ENCODE measurements around the gene TMPRSS11F.
"Not testable (repeated sequence)": the region's sequence is repeated elsewhere in the genome, so short reads cannot be mapped to it uniquely, and the experiment has no call there.

The TMPRSS11F gene

GRCh38 chr4:68129793-68130192 lies at the start of gene TMPRSS11F:
Gene TMPRSS11F (minus strand): TSS chr4:68129869. CDS start chr4:68129820, 49 bp downstream.
- DNase-seq (ENCODE audit: low read depth in 1 of 2, low spot score in 1 of 2): no peak

DNA sequence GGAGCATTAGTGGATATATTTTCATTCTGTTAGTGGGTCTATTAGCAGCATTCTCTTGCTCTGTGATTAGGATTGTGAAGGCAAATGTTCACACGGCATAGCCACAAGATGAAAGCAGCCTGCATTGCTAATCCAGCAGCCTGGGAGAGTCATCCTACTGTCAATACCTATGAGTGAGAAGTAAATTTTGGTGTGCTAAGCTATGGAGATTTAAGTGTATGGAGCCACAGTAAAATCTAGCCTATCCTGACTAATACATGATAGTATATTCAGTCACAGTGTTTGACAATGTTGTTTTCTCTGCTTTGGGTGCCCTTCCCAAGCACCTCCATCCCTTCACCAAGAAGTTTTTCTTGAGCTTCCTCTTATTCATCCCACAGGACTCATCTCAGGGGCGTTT lies 47.2 kb upstream of the TMPRSS11F start:
- no peak for DNase-seq (ENCODE audit: low read depth in 1 of 2, low spot score in 1 of 2)

DNA sequence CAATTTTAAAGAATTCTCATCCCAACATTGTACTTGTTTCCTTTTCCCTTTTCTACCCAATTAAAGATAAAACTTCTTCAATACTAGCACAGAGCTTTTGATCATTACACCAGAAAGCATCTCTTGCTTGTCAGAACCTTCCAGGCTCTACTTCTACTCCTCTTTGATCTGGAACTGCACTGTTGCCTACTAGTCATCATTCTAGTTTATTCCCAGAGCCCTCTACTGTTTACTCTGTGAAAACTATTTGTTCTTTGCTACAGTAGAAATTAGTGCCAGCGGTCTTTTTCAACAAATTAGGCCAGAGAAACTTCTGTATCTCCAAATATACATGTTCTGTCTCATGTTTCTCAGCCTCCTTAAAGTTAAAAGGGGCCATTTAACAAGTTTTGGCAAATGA lies 46.8 kb upstream of the TMPRSS11F start:
- DNase-seq (ENCODE audit: low read depth in 1 of 2, low spot score in 1 of 2): no peak

GRCh38 chr4:68175562-68176155 lies 46.0 kb upstream of the TMPRSS11F start:
- DNase-seq (ENCODE audit: low read depth in 1 of 2, low spot score in 1 of 2): no peak

DNA sequence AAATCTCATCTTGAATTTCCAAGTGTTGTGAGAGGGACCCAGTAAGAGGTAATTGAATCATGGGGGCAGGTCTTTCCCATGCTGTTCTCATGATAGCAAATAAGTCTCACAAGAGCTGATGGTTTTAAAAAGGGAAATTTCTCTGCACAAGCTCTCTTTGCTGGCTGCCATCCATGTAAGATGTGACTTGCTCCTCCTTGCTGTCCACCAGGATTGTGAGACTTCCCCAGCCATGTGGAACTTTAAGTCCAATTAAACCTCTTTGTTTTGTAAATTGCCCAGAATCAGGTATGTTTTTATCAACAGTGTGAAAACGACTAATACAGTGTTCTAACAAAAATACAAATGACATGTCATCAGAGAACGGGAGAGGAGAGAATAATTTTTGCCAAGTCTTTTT lies 44.7 kb upstream of the TMPRSS11F start:
- not testable (repeated sequence) for DNase-seq (ENCODE audit: low read depth in 1 of 2, low spot score in 1 of 2)

- not testable (repeated sequence) for DNase-seq (ENCODE audit: low read depth in 1 of 2, low spot score in 1 of 2)
These were observed 42.5 kb upstream of the TMPRSS11F start for GRCh38 chr4:68172147-68172546.

- no peak for DNase-seq (ENCODE audit: low read depth in 1 of 2, low spot score in 1 of 2)
These were observed 38.0 kb upstream of the TMPRSS11F start for GRCh38 chr4:68167706-68168105.

DNA sequence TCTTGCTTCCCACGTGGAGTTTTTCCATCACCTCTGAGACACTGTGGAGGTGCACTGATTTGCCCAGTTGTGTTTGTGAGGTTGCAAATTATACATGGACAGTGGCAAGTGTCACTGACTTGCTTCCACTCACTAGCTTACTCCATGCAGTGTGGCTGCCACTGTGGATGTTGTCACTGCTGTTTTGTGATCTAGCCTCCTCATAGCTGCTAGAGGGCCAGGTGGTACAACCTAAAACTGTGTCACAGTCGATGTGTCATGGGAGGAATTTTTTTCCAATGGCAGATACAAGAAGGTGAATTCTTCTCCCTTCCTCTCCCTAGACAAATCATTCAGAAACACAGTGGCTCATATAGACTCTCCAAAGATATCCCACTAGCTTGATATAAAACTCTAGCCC lies 37.5 kb upstream of the TMPRSS11F start:
- DNase-seq (ENCODE audit: low read depth in 1 of 2, low spot score in 1 of 2): no peak

- no peak for DNase-seq (ENCODE audit: low read depth in 1 of 2, low spot score in 1 of 2)
These were observed 34.1 kb upstream of the TMPRSS11F start for GRCh38 chr4:68163754-68164153.

- no peak for DNase-seq (ENCODE audit: low read depth in 1 of 2, low spot score in 1 of 2)
These were observed 32.5 kb upstream of the TMPRSS11F start for GRCh38 chr4:68162196-68162595.

DNA sequence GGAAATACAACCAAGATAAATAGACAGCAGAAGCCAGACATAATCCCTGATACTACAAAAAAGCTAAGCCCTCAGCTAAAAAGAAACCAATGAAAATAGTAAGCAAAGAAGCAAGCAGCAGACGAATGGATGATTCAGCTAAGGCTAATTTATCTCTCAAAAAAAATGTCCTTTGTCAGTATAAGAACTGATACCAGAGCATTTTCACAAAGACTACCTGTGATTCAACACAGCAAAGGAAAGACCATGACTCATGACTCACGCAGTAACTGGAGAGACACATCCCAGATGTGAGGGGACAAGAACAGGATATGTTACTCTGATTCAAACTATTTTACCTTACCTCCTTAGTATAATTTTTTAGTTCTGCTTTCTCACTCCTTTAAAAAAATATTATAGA lies 22.7 kb upstream of the TMPRSS11F start:
- no peak for DNase-seq (ENCODE audit: low read depth in 1 of 2, low spot score in 1 of 2)

GRCh38 chr4:68148800-68149685 lies 19.4 kb upstream of the TMPRSS11F start:
- no peak for DNase-seq (ENCODE audit: low read depth in 1 of 2, low spot score in 1 of 2)

GRCh38 chr4:68147079-68147478 lies 17.4 kb upstream of the TMPRSS11F start:
- DNase-seq (ENCODE audit: low read depth in 1 of 2, low spot score in 1 of 2): no peak

GRCh38 chr4:68145261-68145660 lies 15.6 kb upstream of the TMPRSS11F start:
- no peak for DNase-seq (ENCODE audit: low read depth in 1 of 2, low spot score in 1 of 2)

GRCh38 chr4:68141852-68142251 lies 12.2 kb upstream of the TMPRSS11F start:
- DNase-seq (ENCODE audit: low read depth in 1 of 2, low spot score in 1 of 2): no peak

GRCh38 chr4:68132342-68132741 lies 2.7 kb upstream of the TMPRSS11F start:
- no peak for DNase-seq (ENCODE audit: low read depth in 1 of 2, low spot score in 1 of 2)

DNA sequence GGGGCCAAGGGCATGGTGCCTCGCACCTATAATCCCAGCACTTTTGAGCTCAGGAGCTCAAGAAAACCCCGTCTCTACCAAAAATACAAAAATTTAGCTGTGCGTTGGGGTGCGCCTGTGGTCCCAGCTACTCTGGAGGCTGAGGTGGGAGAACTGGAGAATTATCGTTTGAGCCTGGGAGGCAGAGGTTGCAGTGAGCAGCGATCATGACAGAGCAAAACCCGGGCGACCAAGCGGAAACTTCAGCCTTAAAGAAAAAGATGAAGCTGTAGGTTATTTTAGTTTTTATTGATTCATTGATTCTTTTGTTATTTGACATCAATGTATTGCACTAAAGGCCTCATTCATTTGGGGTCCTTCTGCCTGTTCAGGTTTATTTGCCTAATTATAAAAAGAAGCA lies 5.4 kb downstream of the TMPRSS11F start:
- no peak for DNase-seq (ENCODE audit: low read depth in 1 of 2, low spot score in 1 of 2)

- DNase-seq (ENCODE audit: low read depth in 1 of 2, low spot score in 1 of 2): no peak
These were observed 6.1 kb downstream of the TMPRSS11F start for GRCh38 chr4:68123525-68123924.

- no peak for DNase-seq (ENCODE audit: low read depth in 1 of 2, low spot score in 1 of 2)
These were observed 9.7 kb downstream of the TMPRSS11F start for GRCh38 chr4:68119921-68120320.

GRCh38 chr4:68110441-68110840 lies 19.2 kb downstream of the TMPRSS11F start:
- DNase-seq (ENCODE audit: low read depth in 1 of 2, low spot score in 1 of 2): no peak

DNA sequence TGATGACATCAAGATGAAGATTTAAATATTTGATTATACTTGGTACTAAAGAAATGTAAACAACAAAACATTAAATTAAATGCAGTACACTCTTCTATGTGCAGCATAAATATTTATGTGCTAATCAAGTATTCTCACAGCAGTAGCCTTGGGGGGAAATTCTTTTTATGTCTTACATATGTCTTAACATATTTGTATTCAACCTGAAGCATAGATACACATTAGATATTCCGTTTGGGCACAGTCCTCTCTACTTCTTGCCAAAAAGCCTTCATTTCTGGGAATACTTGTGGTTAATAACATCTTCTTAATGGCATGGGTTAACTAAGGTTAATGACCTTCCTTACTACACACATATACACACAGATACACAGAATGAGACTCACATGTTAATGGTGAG lies 19.8 kb downstream of the TMPRSS11F start:
- DNase-seq (ENCODE audit: low read depth in 1 of 2, low spot score in 1 of 2): no peak

- DNase-seq (ENCODE audit: low read depth in 1 of 2, low spot score in 1 of 2): no peak
These were observed 46.9 kb downstream of the TMPRSS11F start for GRCh38 chr4:68082758-68083157.

- DNase-seq (ENCODE audit: low read depth in 1 of 2, low spot score in 1 of 2): no peak
These were observed 49.7 kb downstream of the TMPRSS11F start for GRCh38 chr4:68079928-68080327.
